ENCODE data around the gene SFI1.
"Not testable (repeated sequence)": the region's sequence is repeated elsewhere in the genome, so short reads cannot be mapped to it uniquely, and the experiment has no call there.

The SFI1 gene

GRCh38 chr22:31496007-31496734 lies at the start of gene SFI1:
SFI1 (plus strand) TSS chr22:31496536; CDS start chr22:31508285, 11,749 bp downstream.
- peak; percentile 96 for DNase-seq

- no peak for DNase-seq
Measured at GRCh38 chr22:31446767-31447166, 49.6 kb upstream of the SFI1 start.

GRCh38 chr22:31447337-31447736 lies 49.0 kb upstream of the SFI1 start:
- peak; percentile 39 for DNase-seq

GRCh38 chr22:31448382-31448781 lies 48.0 kb upstream of the SFI1 start:
- no peak for DNase-seq

- no peak for DNase-seq
Measured at GRCh38 chr22:31449506-31449905, 46.8 kb upstream of the SFI1 start.

- DNase-seq: no peak
Measured at GRCh38 chr22:31451709-31452571, 44.4 kb upstream of the SFI1 start.

- DNase-seq: no peak
Measured at GRCh38 chr22:31461699-31462098, 34.6 kb upstream of the SFI1 start.

- DNase-seq: no peak
Measured at GRCh38 chr22:31465307-31465706, 31.0 kb upstream of the SFI1 start.

GRCh38 chr22:31474743-31475142 lies 21.6 kb upstream of the SFI1 start:
- no peak for DNase-seq

GRCh38 chr22:31475800-31476199 lies 20.5 kb upstream of the SFI1 start:
- no peak for DNase-seq

GRCh38 chr22:31477329-31477728 lies 19.0 kb upstream of the SFI1 start:
- DNase-seq: no peak

- DNase-seq: no peak
Measured at GRCh38 chr22:31481129-31481528, 15.2 kb upstream of the SFI1 start.

GRCh38 chr22:31482470-31482869 lies 13.9 kb upstream of the SFI1 start:
- not testable (repeated sequence) for DNase-seq

- DNase-seq: not testable (repeated sequence)
Measured at GRCh38 chr22:31486369-31486768, 10.0 kb upstream of the SFI1 start.

GRCh38 chr22:31486951-31487350 lies 9.4 kb upstream of the SFI1 start:
- DNase-seq: no peak

GRCh38 chr22:31488346-31488883 lies 7.9 kb upstream of the SFI1 start:
- no peak for DNase-seq

GRCh38 chr22:31488988-31489617 lies 7.2 kb upstream of the SFI1 start:
- peak; percentile 63 for DNase-seq

GRCh38 chr22:31489632-31490495 lies 6.5 kb upstream of the SFI1 start, which contains the start of gene EIF4ENIF1:
EIF4ENIF1 (minus strand) TSS chr22:31489842; CDS start chr22:31488718, 1,124 bp downstream.
- peak; percentile 89 for DNase-seq

- DNase-seq: peak; percentile 69
Measured at GRCh38 chr22:31490496-31490925, 5.8 kb upstream of the SFI1 start.

- no peak for DNase-seq
Measured at GRCh38 chr22:31491218-31491962, 4.9 kb upstream of the SFI1 start.

GRCh38 chr22:31492151-31492550 lies 4.2 kb upstream of the SFI1 start:
- no peak for DNase-seq

Data from activated CD8-positive, alpha-beta memory T cell treated with anti-CD3 and anti-CD28 coated beads, Interleukin-2, amount 50 U/mL, for 48 hours (primary cell).